ENCODE data around the gene CACNA1B. TPM values are rescaled to one million over a fixed set of nuclear protein-coding genes. Genes with fewer than 3 reads are reported as not detected.

CACNA1B gene
- polyA plus RNA-seq, 2 of the 4 experiments (the other 2 are of a cell fraction), result 0.03 to 0.06 TPM

DNA sequence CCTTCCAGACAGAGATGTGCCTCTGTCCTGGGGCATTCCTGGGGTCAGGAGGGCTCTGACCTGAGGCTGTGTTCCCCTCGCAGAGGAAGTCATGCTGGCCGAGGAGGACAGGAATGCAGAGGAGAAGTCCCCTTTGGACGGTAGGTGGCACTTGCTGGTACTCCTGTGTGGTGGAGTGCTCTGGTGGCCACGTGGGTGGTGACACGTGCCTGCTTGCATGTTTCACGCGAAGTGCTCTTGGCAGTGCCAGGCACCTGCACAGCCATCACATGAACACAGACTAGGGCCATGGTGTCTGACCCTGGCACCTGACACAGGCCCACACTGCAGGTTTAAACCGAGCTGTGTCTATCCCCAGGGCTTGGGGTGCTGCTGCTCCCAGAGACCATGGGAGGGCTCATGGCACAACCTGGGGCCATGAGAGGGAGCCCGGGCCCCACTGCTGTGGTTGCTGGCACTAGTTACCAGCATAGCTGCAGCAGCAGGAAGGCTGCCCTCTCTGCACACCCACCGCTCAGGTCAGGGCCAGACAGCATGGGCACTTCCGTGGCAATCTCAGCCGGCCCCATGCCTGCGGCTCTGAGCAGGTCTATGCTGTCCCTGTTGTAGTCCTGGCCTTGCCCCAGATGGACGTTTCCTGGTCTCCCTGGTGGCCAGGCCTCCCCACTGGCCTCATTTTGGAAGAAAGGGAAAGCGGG, 79.3 kb downstream of the CACNA1B start:
- Histone ChIP-seq H3K27ac (no peak overlapping the region), H3K9me3 (no peaks in the 10 kb centered on the region; the same call in 2 of the 3 replicates), H3K4me1 (no peaks in the 10 kb centered on the region), H3K4me3 (no peak overlapping the region), H3K4me2 (no peak overlapping the region)
- FAIRE-seq (no peak), ATAC-seq (peak in 1 of 2 experiments; percentile 33; a peak in 3 of 6 replicates), DNase-seq (ENCODE audit: low read depth in 1 of 2, low spot score in 1 of 2) (peak in 1 of 2 experiments; percentile 22)
- 34% methylated on average over 11 of the region's 15 CpGs for WGBS (ENCODE audit: missing lambda C conversion rate)
- POLR2A ChIA-PET, result no interaction called here
- CTCF ChIA-PET, result no interaction called here
- TF ChIP-seq HOXB13 (CRISPR knock-in tag; IDR thresholded peaks at IDR 0.05; ENCODE audit: low read depth), result no peak
- no peak for TF ChIP-seq EHMT2 (IDR thresholded peaks at IDR 0.05; ENCODE audit: low read depth)
- TF ChIP-seq CBX8 (IDR thresholded peaks at IDR 0.05), result no peak
- TF ChIP-seq ZC3H11A (IDR thresholded peaks at IDR 0.05), result no peak
- TF ChIP-seq USF2 (IDR thresholded peaks at IDR 0.05), result peak; percentile 66
- peak; percentile 71 for TF ChIP-seq MAX (IDR thresholded peaks at IDR 0.05)

- H3K9me3 ChIP-seq, result no peaks in the 10 kb centered on the region; the same call in 1 of the 3 replicates
- ChIA-PET CTCF (no interaction called here), POLR2A (no interaction called here)
- DNase-seq (ENCODE audit: low read depth in 1 of 2, low spot score in 1 of 2) (no peak), FAIRE-seq (no peak), ATAC-seq (0 out of 6 replicates have a peak, but pooled peaks of 1 of the 2 experiments have one; percentile 33)
- H3K4me1 ChIP-seq, result no peaks in the 10 kb centered on the region
- no peak overlapping the region for H3K27ac ChIP-seq
- 75% methylated on average over 28 of the region's 36 CpGs for WGBS (ENCODE audit: missing lambda C conversion rate)
- TF ChIP-seq USF2 (IDR thresholded peaks at IDR 0.05) (no peak), ZSCAN20 (CRISPR knock-in tag; IDR thresholded peaks at IDR 0.05) (no peak), CBX8 (IDR thresholded peaks at IDR 0.05) (no peak), CHD4 (IDR thresholded peaks at IDR 0.05; ENCODE audit: borderline replicate concordance) (no peak), SREBF2 (IDR thresholded peaks at IDR 0.05) (no peak), POLR2AphosphoS2 (conservative IDR thresholded peaks at IDR 0.05; ENCODE audit: low read length) (no peak), RCOR1 (IDR thresholded peaks at IDR 0.05; ENCODE audit: low read depth, low read length) (no peak), NFE2L2 (conservative IDR thresholded peaks at IDR 0.05; ENCODE audit: low read length) (no peak), MYC (IDR thresholded peaks at IDR 0.05; ENCODE audit: borderline replicate concordance, low read length) (no peak), HDAC2 (IDR thresholded peaks at IDR 0.05) (no peak), ELK1 (IDR thresholded peaks at IDR 0.05; ENCODE audit: low read depth, low read length) (no peak), CEBPB (IDR thresholded peaks at IDR 0.05) (no peak), KDM1A (IDR thresholded peaks at IDR 0.05; ENCODE audit: low read depth) (no peak), EP300 (IDR thresholded peaks at IDR 0.05) (no peak)
- H3K4me2 ChIP-seq, result no peak overlapping the region
- no peak overlapping the region for H3K4me3 ChIP-seq
These were observed 82.2 kb downstream of the CACNA1B start for GRCh38 chr9:137959641-137960411.

DNA sequence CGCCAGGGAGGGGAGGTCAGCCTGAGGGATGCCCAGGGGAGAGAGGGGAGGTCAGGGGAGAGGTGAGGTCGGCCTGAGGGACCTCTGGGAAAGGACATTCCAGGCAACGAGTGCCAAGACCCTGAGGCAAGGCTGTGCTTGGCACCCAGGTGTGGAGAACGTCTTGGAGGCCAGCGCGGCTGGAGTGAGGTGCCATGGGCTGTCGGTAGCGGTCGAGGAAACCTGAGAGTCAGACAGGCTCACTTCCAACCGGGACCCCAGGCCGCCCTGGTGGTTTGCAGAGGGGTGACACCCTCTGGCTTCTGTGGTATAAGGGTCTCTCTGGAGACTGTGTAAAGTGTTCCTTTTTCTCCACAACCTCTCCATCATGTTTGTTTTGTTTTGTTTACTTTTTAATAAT, 82.9 kb downstream of the CACNA1B start:
- TF ChIP-seq CHD2 (IDR thresholded peaks at IDR 0.05; ENCODE audit: low read length, partially characterized antibody) (no peak), FOXS1 (CRISPR knock-in tag; IDR thresholded peaks at IDR 0.05) (no peak), JUN (IDR thresholded peaks at IDR 0.05) (no peak), POLR2A (IDR thresholded peaks at IDR 0.05; ENCODE audit: low read length) (no peak), HMGXB4 (CRISPR knock-in tag; IDR thresholded peaks at IDR 0.05; ENCODE audit: borderline replicate concordance) (no peak), MAFK (IDR thresholded peaks at IDR 0.05; ENCODE audit: partially characterized antibody) (no peak), TFCP2L1 (CRISPR knock-in tag; IDR thresholded peaks at IDR 0.05) (no peak), PHF8 (IDR thresholded peaks at IDR 0.05; ENCODE audit: borderline replicate concordance, low read depth) (no peak)
- TF ChIP-seq, protein P1, sequence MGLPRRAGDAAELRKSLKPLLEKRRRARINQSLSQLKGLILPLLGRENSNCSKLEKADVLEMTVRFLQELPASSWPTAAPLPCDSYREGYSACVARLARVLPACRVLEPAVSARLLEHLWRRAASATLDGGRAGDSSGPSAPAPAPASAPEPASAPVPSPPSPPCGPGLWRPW (IDR thresholded peaks at IDR 0.05), result no peak
- TF ChIP-seq, protein P2, sequence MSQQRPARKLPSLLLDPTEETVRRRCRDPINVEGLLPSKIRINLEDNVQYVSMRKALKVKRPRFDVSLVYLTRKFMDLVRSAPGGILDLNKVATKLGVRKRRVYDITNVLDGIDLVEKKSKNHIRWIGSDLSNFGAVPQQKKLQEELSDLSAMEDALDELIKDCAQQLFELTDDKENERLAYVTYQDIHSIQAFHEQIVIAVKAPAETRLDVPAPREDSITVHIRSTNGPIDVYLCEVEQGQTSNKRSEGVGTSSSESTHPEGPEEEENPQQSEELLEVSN (IDR thresholded peaks at IDR 0.05; ENCODE audit: borderline replicate concordance, low read depth), result no peak
- H3K4me3 ChIP-seq, result no peak overlapping the region
- H3K4me1 ChIP-seq, result no peaks in the 10 kb centered on the region
- POLR2A ChIA-PET, result no interaction called here
- CTCF ChIA-PET, result no interaction called here
- 27% methylated on average over 10 of the region's 11 CpGs for WGBS (ENCODE audit: missing lambda C conversion rate)
- H3K4me2 ChIP-seq, result no peak overlapping the region
- peak in 1 of 2 experiments; percentile 11 for DNase-seq (ENCODE audit: low read depth in 1 of 2, low spot score in 1 of 2)
- peak; percentile 70 to 83; a peak in 4 of 6 replicates for ATAC-seq
- H3K27ac ChIP-seq, result no peak overlapping the region
- H3K9me3 ChIP-seq, result no peaks in the 10 kb centered on the region; the same call in 1 of the 3 replicates
- no peak for FAIRE-seq
